Ishikawa (cell line): ENCODE results near the gene KRCC1.

Source experiments
- CEBPB ChIP-seq: IDR thresholded peaks from 2 replicates; pipeline ENCODE4 v1.6.1; 2012
- CREB1 ChIP-seq: IDR thresholded peaks from 2 replicates; pipeline ENCODE4 v1.6.1; 2012; ENCODE audit warnings: low read depth
- EGR1 ChIP-seq: IDR thresholded peaks from 2 replicates; pipeline ENCODE4 v1.6.1; 2012
- EP300 ChIP-seq: IDR thresholded peaks from 2 replicates; pipeline ENCODE4 v1.6.1; 2012; ENCODE audit warnings: borderline replicate concordance
- FOXM1 ChIP-seq: IDR thresholded peaks from 2 replicates; pipeline ENCODE4 v1.6.1; 2012; ENCODE audit warnings: low read depth, borderline replicate concordance
- MAX ChIP-seq: IDR thresholded peaks from 2 replicates; pipeline ENCODE4 v1.6.1; 2012
- NFIC ChIP-seq: IDR thresholded peaks from 2 replicates; pipeline ENCODE4 v1.6.1; 2012
- RAD21 ChIP-seq: IDR thresholded peaks from 2 replicates; pipeline ENCODE4 v1.6.1; 2012; ENCODE audit warnings: low read depth
- REST ChIP-seq: IDR thresholded peaks from 2 replicates; pipeline ENCODE4 v1.6.1; 2012; ENCODE audit warnings: low read depth, mild to moderate bottlenecking
- TAF1 ChIP-seq: IDR thresholded peaks from 2 replicates; pipeline ENCODE4 v1.6.1; 2012; ENCODE audit warnings: low read depth, mild to moderate bottlenecking
- TCF12 ChIP-seq: IDR thresholded peaks from 2 replicates; pipeline ENCODE4 v1.6.1; 2012; ENCODE audit warnings: low read depth
- TEAD4 ChIP-seq: IDR thresholded peaks from 2 replicates; pipeline ENCODE4 v1.6.1; 2012
- USF1 ChIP-seq: IDR thresholded peaks from 2 replicates; pipeline ENCODE4 v1.6.1; 2012
- YY1 ChIP-seq: IDR thresholded peaks from 2 replicates; pipeline ENCODE4 v1.6.1; 2012; ENCODE audit warnings: low read depth
- ZBTB7A ChIP-seq: IDR thresholded peaks from 2 replicates; pipeline ENCODE4 v1.6.1; 2012; ENCODE audit warnings: low read depth

KRCC1 gene

GRCh38 chr2:88053934-88054781, 1.4 kb downstream of the KRCC1 start:
- TF ChIP-seq YY1 = no peak
- TF ChIP-seq TEAD4 = no peak
- TF ChIP-seq RAD21 = no peak
- TF ChIP-seq NFIC = no peak
- TF ChIP-seq MAX = no peak
- TF ChIP-seq EP300 = no peak
- TF ChIP-seq FOXM1 = no peak
- TF ChIP-seq TAF1 = no peak
- TF ChIP-seq USF1 = no peak

GRCh38 chr2:88053296-88053695, 2.3 kb downstream of the KRCC1 start:
- TF ChIP-seq EGR1 (no peak), ZBTB7A (no peak), TEAD4 (no peak), NFIC (no peak), FOXM1 (no peak), EP300 (no peak), TAF1 (no peak), REST (no peak), USF1 (no peak), CEBPB (no peak)

- TF ChIP-seq EGR1 (no peak), FOXM1 (no peak), TCF12 (no peak), MAX (no peak), TAF1 (no peak), EP300 (no peak), CEBPB (no peak), ZBTB7A (no peak), YY1 (no peak), NFIC (no peak), TEAD4 (no peak), REST (no peak), CREB1 (no peak)
Measured at GRCh38 chr2:88051792-88052191, 3.8 kb downstream of the KRCC1 start.

GRCh38 chr2:88049622-88050021, 6.0 kb downstream of the KRCC1 start:
- no peak for TF ChIP-seq USF1
- no peak for TF ChIP-seq FOXM1
- TF ChIP-seq EGR1 = no peak
- TF ChIP-seq CREB1 = no peak
- TF ChIP-seq TCF12 = no peak
- TF ChIP-seq RAD21 = no peak
- no peak for TF ChIP-seq TAF1
- TF ChIP-seq NFIC = no peak
- no peak for TF ChIP-seq CEBPB
- no peak for TF ChIP-seq EP300

- no peak for TF ChIP-seq REST
- TF ChIP-seq YY1 = no peak
- TF ChIP-seq USF1 = no peak
- no peak for TF ChIP-seq ZBTB7A
- no peak for TF ChIP-seq TCF12
- TF ChIP-seq TEAD4 = no peak
- no peak for TF ChIP-seq EGR1
- no peak for TF ChIP-seq EP300
- no peak for TF ChIP-seq CREB1
- TF ChIP-seq FOXM1 = no peak
- TF ChIP-seq RAD21 = no peak
- no peak for TF ChIP-seq NFIC
- no peak for TF ChIP-seq MAX
- TF ChIP-seq TAF1 = no peak
- no peak for TF ChIP-seq CEBPB
Measured at GRCh38 chr2:88048541-88048940, 7.0 kb downstream of the KRCC1 start.
